GM10266 (cell line): ENCODE data around the gene OTUD4.
A peak's percentile ranks its signal among the peaks of the same experiment; 100 is the strongest.
"Not testable (repeated sequence)": the region's sequence is repeated elsewhere in the genome, so short reads cannot be mapped to it uniquely, and the experiment has no call there.

ENCODE experiments used
- DNase-seq: peaks from one replicate; pipeline ENCODE4 v3.0.0; 2012; ENCODE audit errors: extremely low spot score
- TF ChIP-seq, protein P1 (sequence below): IDR thresholded peaks from 2 replicates; pipeline ENCODE4 v1.5.1; 2012; ENCODE audit warnings: mild to moderate bottlenecking, low read depth; ENCODE audit not compliant: control insufficient read depth, insufficient read depth; ENCODE audit errors: missing control alignments

OTUD4 gene, protein sequence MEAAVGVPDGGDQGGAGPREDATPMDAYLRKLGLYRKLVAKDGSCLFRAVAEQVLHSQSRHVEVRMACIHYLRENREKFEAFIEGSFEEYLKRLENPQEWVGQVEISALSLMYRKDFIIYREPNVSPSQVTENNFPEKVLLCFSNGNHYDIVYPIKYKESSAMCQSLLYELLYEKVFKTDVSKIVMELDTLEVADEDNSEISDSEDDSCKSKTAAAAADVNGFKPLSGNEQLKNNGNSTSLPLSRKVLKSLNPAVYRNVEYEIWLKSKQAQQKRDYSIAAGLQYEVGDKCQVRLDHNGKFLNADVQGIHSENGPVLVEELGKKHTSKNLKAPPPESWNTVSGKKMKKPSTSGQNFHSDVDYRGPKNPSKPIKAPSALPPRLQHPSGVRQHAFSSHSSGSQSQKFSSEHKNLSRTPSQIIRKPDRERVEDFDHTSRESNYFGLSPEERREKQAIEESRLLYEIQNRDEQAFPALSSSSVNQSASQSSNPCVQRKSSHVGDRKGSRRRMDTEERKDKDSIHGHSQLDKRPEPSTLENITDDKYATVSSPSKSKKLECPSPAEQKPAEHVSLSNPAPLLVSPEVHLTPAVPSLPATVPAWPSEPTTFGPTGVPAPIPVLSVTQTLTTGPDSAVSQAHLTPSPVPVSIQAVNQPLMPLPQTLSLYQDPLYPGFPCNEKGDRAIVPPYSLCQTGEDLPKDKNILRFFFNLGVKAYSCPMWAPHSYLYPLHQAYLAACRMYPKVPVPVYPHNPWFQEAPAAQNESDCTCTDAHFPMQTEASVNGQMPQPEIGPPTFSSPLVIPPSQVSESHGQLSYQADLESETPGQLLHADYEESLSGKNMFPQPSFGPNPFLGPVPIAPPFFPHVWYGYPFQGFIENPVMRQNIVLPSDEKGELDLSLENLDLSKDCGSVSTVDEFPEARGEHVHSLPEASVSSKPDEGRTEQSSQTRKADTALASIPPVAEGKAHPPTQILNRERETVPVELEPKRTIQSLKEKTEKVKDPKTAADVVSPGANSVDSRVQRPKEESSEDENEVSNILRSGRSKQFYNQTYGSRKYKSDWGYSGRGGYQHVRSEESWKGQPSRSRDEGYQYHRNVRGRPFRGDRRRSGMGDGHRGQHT

DNA sequence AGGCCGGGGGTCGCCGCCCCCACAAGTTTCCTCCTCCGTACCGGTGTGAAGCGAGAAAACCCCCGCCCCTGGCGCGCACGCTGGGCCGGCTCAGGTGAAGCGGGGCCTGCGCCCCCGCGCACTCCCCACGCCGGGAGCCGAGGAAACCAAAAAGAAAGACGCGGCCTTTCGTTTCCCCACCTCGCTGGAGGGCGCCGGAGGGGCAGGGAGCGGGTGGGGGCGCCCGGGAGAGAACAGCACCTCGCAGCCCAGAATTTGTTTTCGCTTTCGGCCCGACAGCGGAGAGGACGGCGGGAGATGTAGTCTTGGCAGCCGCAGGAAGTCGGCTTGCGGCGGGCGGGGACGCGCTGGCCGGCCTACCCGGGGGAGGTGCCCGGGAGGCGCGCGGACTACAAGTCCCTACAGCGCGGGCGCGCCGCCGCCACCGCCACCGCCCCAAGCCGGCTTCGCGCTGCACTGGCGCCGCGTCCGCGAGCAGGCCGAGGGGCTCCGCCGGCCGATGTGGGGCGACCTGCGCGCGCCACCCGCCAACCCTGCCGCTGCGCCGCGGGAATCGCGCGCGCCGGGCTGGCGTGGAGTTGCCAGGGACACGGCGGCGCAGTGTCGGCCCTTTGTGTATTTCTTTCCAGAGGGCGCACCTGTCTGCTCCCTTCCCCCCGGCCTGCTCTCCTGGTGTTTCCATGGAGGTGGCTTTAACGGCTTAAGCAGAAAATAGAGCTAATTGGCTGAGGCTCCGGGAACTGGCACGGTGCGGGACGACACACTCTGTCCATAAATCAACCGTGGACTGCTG, at the start of gene OTUD4:
Gene OTUD4 (minus strand): TSS at position 292 of the 793 bp plus-strand sequence. CDS start 616 bp downstream, outside the sequence.
- TF ChIP-seq, protein P1, sequence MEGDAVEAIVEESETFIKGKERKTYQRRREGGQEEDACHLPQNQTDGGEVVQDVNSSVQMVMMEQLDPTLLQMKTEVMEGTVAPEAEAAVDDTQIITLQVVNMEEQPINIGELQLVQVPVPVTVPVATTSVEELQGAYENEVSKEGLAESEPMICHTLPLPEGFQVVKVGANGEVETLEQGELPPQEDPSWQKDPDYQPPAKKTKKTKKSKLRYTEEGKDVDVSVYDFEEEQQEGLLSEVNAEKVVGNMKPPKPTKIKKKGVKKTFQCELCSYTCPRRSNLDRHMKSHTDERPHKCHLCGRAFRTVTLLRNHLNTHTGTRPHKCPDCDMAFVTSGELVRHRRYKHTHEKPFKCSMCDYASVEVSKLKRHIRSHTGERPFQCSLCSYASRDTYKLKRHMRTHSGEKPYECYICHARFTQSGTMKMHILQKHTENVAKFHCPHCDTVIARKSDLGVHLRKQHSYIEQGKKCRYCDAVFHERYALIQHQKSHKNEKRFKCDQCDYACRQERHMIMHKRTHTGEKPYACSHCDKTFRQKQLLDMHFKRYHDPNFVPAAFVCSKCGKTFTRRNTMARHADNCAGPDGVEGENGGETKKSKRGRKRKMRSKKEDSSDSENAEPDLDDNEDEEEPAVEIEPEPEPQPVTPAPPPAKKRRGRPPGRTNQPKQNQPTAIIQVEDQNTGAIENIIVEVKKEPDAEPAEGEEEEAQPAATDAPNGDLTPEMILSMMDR = peak; percentile 54
- DNase-seq = peak; percentile 96

DNA sequence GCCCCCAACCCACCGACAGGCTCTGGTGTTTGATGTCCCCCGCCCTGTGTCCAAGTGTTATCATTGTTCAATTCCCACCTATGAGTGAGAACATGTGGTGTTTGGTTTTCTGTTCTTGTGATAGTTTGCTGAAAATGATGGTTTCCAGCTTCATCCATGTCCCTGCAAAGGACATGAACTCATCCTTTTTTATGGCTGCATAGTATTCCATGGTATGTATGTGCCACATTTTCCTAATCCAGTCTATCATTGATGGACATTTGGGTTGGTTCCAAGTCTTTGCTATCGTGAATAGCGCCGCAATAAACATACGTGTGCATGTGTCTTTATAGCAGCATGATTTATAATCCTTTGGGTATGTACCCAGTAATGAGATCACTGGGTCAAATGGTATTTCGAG, 42.8 kb upstream of the OTUD4 start:
- DNase-seq = not testable (repeated sequence)

DNA sequence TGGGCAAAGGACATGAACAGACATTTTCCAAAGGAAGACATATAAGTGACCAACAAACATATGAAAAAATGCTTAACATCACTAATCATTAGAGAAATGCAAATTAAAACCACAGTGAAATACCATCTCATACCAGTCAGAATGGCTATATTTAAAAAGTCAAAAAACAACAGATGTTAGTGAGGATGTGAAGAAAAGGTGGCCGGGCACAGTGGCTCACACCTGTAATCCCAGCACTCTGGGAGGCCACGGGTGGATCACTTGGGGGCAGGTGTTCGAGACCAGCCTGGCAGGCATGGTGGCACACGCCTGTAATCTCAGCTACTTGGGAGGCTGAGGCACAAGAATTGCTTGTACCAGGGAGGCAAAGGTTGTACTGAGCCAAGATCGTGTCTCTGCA, 41.1 kb upstream of the OTUD4 start:
- not testable (repeated sequence) for DNase-seq

DNA sequence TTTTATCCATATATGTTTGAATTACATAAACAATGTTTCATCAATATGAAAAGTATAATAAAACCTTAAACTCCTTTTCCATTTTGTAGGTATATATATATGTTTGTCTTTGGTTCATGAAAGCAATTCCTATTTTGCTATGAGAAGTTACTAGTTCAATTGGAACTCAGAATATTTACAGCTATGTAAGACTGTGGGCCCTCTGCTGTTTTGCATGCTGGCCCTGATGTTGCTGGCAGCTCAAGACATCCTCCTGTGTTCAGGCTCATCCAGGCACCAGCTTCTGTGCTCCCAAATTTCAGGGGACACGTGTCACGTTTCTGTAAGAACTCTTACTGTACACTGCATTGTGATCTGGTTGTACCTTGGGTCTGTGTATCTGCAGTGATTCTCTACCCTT, 38.7 kb upstream of the OTUD4 start:
- DNase-seq = no peak
- TF ChIP-seq, protein P1 = no peak

DNA sequence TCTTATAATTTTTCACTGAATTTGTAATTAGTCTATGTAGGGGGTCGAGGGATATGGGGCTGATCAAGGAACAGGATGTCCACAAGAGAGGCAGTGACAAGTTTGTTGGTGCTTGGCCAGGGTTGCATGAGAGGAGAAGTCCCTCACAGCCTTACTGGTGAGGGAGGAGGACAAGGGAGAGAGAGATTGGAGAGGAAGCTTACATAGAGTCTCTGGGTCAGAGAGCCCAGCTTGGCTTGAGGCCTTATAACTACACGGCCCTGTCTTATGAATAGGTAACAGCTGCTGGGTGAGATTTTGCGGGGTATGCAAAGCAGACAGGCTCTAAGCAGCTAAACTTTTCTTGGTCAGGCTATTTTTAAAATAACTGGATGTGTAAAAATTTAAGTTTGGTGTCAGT, 37.9 kb upstream of the OTUD4 start:
- peak; percentile 22 for DNase-seq
- TF ChIP-seq, protein P1 = no peak

DNA sequence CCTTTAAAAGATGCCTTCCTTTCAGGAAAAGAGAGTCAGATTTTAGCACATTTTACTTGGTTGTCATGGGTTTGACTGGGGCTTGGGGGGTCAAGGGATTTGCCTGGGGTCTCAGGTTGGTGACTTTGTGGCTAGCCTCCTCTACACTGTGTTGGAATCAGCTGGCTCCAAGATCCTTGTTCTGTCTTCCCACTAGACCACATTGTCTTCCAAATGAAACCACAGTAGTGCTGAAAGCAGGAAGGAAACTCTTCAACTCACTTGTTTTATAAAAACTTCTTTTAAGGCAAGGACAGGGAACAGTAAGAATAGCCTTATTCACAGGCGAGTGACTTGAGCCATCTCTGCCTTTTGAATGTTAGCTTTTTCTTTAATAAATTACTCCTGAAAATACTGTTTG, 37.0 kb upstream of the OTUD4 start:
- TF ChIP-seq, protein P1 = no peak
- no peak for DNase-seq

DNA sequence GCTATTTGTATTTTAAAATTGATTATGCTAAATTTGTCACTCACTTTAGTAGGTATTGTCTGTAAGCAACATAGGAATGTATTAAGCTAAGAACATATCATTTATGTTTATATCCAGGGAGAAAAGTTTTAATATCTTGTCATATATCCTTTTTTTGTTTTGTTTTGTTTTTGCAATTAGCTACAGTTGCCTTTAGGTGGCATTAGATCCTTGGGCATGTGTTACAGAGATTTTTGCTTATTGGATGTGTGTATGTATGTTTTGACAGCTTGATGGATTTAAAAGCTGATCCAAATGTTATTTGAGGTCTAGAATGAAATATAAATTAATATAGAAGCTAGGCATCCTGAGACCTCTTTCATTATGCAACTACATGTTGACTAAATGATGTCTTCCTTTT, 36.1 kb upstream of the OTUD4 start:
- TF ChIP-seq, protein P1 = peak; percentile 55
- peak; percentile 19 for DNase-seq
